Measurements from ENCODE around the gene HMHB1.

- TF ChIP-seq CTCF (conservative IDR thresholded peaks at IDR 0.05; ENCODE audit: low read length) (no peak), EZH2phosphoT487 (IDR thresholded peaks at IDR 0.05; ENCODE audit: borderline replicate concordance, low read depth, low read length) (no peak)
These were observed 53.6 kb downstream of the HMHB1 start for GRCh38 chr5:143865426-143866025.

All from OCI-LY7 (cell line).